ENCODE measurements around the gene LSAMP. TPM values are rescaled to one million over a fixed set of nuclear protein-coding genes. Genes with fewer than 3 reads are reported as not detected.

Gene LSAMP
- total and polyA plus RNA-seq, 9 of the 15 experiments (the other 6 are each of a cell fraction or from before 2014, with no cell fraction given) = 0.09 to 0.11 TPM; not detected in 7

DNA sequence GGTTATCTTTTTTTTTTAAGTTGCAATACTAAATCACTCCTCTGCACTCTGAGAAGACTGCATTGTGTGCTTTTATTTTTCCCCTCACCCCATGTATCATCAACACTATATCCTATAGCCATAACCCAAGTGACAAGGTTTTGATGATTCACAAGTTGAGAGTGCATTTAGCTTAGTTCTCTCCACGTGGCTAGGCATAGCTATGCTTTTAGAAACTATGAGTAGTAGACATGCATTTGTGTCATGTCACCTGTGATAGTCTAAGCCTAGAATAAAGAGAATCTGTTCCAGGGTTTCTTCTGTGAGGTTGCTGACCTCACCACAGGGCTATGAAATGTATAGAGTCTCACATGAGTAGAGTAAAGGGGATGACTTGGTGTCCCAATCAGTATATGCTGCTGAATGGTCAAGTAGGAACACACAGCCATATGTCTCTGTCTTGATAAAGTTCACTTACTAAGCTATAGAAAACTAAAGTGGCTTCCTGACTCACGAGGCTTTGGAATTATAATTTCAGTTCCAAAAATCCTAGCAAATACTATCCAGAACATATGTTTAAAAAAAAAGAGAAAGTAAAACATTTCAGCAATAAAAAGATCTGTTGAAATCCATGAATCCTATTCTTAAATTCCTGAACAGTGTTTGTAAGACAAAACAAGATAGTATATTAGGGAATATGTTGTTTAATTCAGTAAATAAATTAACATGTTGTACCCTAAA, 206.3 kb downstream of the LSAMP start:
- 0% methylated on average over 2 of the region's 2 CpGs for WGBS (ENCODE audit: insufficient coverage, low coverage, missing lambda C conversion rate)
- no peak for FAIRE-seq
- intact Hi-C loops (cut with micrococcal nuclease) = no loop called here

DNA sequence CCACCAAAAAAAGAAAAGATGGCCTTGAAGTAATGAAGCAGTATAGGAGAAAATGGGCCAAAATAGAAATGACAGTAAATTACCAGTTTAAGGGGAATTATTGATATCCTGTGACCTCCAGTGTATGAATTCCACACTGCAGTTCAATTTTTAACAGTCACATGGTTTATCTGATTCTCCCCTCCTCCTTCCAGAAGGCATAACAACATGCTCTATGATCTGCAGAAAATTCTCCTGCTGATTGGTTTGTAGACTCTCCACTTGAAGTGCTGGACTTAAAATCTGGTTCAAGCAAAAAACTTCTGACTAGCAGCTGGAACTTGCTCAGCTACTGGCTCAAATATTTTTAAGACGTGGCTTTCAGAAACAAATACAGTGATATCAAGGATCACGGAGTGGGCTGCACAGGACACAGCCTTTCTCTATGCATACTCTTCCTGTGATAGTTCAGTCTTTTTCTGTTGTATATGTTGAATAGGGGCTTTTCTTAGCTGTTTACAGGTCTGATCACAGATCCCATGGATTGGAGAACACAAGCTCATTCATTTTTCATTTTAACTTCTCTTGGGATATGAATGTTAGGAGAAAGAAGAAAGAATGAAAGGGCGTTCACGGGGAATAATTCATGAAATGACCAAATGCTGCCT, 211.5 kb downstream of the LSAMP start:
- H3K79me2 ChIP-seq (ENCODE audit: control insufficient read depth, insufficient read depth, low read length) = no peaks in the 10 kb centered on the region
- no peak for FAIRE-seq
- POLR2A ChIA-PET = interaction anchor here (0.6 kb wide), 1 partner anchor 89 kb away, joined by 3 read pairs; no protein-coding TSS in a partner anchor
- H3K9me3 ChIP-seq (replicated peaks; ENCODE audit: control insufficient read depth, insufficient read depth, low read depth, low read length) = no peaks in the 10 kb centered on the region
- no peak overlapping the region for H3K9ac ChIP-seq (ENCODE audit: insufficient read depth in 1 of 2, low read depth in 2 of 2, low read length in 2 of 2)
- 0 out of 2 replicates have a peak overlapping the region, but pooled peaks have one; percentile 40 for H2AFZ ChIP-seq (ENCODE audit: low read depth, low read length)
- no peak for ATAC-seq
- H3K4me2 ChIP-seq (ENCODE audit: insufficient read depth, low read length) = no peak overlapping the region
- CTCF ChIA-PET (ENCODE audit: low intra/inter-chr PET ratio) = no interaction called here
- H3K27ac ChIP-seq (ENCODE audit: extremely low read depth, low read depth, low read length) = no peak overlapping the region
- no peaks in the 10 kb centered on the region for H3K27me3 ChIP-seq (ENCODE audit: control insufficient read depth in 2 of 2, insufficient read depth in 2 of 2, low read length in 2 of 2)
- no peaks in the 10 kb centered on the region for H3K36me3 ChIP-seq (ENCODE audit: control insufficient read depth, insufficient read depth, low read length)
- no peaks in the 10 kb centered on the region for H3K4me1 ChIP-seq (replicated peaks in 1 of 2; ENCODE audit: control insufficient read depth in 2 of 2, insufficient read depth in 2 of 2, low read length in 2 of 2)
- TF ChIP-seq ZBTB17 (CRISPR knock-in tag; IDR thresholded peaks at IDR 0.05) = no peak
- TF ChIP-seq CAMTA2 (CRISPR knock-in tag; conservative IDR thresholded peaks at IDR 0.05) = no peak
- TF ChIP-seq ZKSCAN1 (IDR thresholded peaks at IDR 0.05; ENCODE audit: low read depth, low read length) = no peak
- no peak for TF ChIP-seq ZNF23 (CRISPR knock-in tag; IDR thresholded peaks at IDR 0.05)
- no peak for TF ChIP-seq SMARCE1 (IDR thresholded peaks at IDR 0.05)
- no peak for TF ChIP-seq DDX20 (tag; IDR thresholded peaks at IDR 0.05; ENCODE audit: low read depth)
- no peak for TF ChIP-seq POLR2B (IDR thresholded peaks at IDR 0.05; ENCODE audit: low read depth, partially characterized antibody)
- TF ChIP-seq PHB (CRISPR knock-in tag; IDR thresholded peaks at IDR 0.05) = no peak
- in situ Hi-C loops (cut with MboI) (no loop called here), intact Hi-C loops (cut with micrococcal nuclease) (no loop called here)
- WGBS (ENCODE audit: insufficient coverage, low coverage, missing lambda C conversion rate) = 9% methylated on average over 4 of the region's 4 CpGs
- no peaks in the 10 kb centered on the region for H4K20me1 ChIP-seq (replicated peaks; ENCODE audit: control insufficient read depth, insufficient read depth, low read length)
- H3K4me3 ChIP-seq = no peak overlapping the region
- BruUV-seq (replicated peaks) = no TSS peak
- DNase-seq (ENCODE audit: extremely low read depth in 1 of 4, low spot score in 3 of 4) = no peak
- no peaks in the 10 kb centered on the region for H3K9me1 ChIP-seq (ENCODE audit: control insufficient read depth, insufficient read depth, low read length)

More for the DNA sequence above, 206.3 kb downstream of the LSAMP start:
- Histone ChIP-seq H3K4me1 (replicated peaks in 1 of 2; ENCODE audit: control insufficient read depth in 2 of 2, insufficient read depth in 2 of 2, low read length in 2 of 2) (no peaks in the 10 kb centered on the region), H3K4me2 (ENCODE audit: insufficient read depth, low read length) (no peak overlapping the region), H4K20me1 (replicated peaks; ENCODE audit: control insufficient read depth, insufficient read depth, low read length) (no peaks in the 10 kb centered on the region), H3K27ac (ENCODE audit: extremely low read depth, low read depth, low read length) (no peak overlapping the region), H3K9me1 (ENCODE audit: control insufficient read depth, insufficient read depth, low read length) (no peaks in the 10 kb centered on the region), H3K36me3 (ENCODE audit: control insufficient read depth, insufficient read depth, low read length) (no peaks in the 10 kb centered on the region), H3K79me2 (ENCODE audit: control insufficient read depth, insufficient read depth, low read length) (no peaks in the 10 kb centered on the region), H2AFZ (ENCODE audit: low read depth, low read length) (no peak overlapping the region), H3K4me3 (no peak overlapping the region), H3K9me3 (replicated peaks; ENCODE audit: control insufficient read depth, insufficient read depth, low read depth, low read length) (no peaks in the 10 kb centered on the region), H3K9ac (ENCODE audit: insufficient read depth in 1 of 2, low read depth in 2 of 2, low read length in 2 of 2) (no peak overlapping the region), H3K27me3 (ENCODE audit: control insufficient read depth in 2 of 2, insufficient read depth in 2 of 2, low read length in 2 of 2) (no peaks in the 10 kb centered on the region)
- CTCF ChIA-PET (ENCODE audit: low intra/inter-chr PET ratio) = no interaction called here
- POLR2A ChIA-PET = interaction anchor here (0.9 kb wide), 1 partner anchor 132 kb away, joined by 3 read pairs; no protein-coding TSS in a partner anchor
- in situ Hi-C loops (cut with MboI) = no loop called here
- no TSS peak for BruUV-seq (replicated peaks)
- DNase-seq (ENCODE audit: extremely low read depth in 1 of 4, low spot score in 3 of 4) (no peak), ATAC-seq (no peak)
- TF ChIP-seq JUND (IDR thresholded peaks at IDR 0.05; ENCODE audit: borderline replicate concordance, low read depth, low read length) = no peak
- TF ChIP-seq JUND (tag; IDR thresholded peaks at IDR 0.05; ENCODE audit: borderline replicate concordance, low read depth, low read length) = no peak
- no peak for TF ChIP-seq PRPF4 (IDR thresholded peaks at IDR 0.05; ENCODE audit: insufficient read depth, low read depth, low read length, poor library complexity, severe bottlenecking)
- TF ChIP-seq NFIX (CRISPR knock-in tag; IDR thresholded peaks at IDR 0.05; ENCODE audit: low read depth) = no peak
- no peak for TF ChIP-seq NFE2L1 (tag; IDR thresholded peaks at IDR 0.05; ENCODE audit: borderline replicate concordance, low read depth)
